SK-N-SH (cell line): Measurements from ENCODE around the gene DFFB. TPM values are rescaled to one million over a fixed set of nuclear protein-coding genes. Genes with fewer than 3 reads are reported as not detected.

ENCODE experiments used
- CTCF ChIA-PET: fragments of 300-600, 350-600 bp; formaldehyde crosslinking; extraction: SDS; loops from one replicate; lab custom pipeline; 2021; lab: Yijun Ruan, JAX
- POLR2A ChIA-PET: fragments of 350-600 bp; sonication (Branson Sonifier 250); formaldehyde crosslinking; extraction: SDS; loops from one replicate; lab custom pipeline; 2020; ENCODE audit warnings: antibody characterized with exemption, inconsistent platforms; lab: Yijun Ruan, JAX
- DNase-seq: peaks from one replicate; pipeline ENCODE4 v3.0.0; 2012
- H2AFZ ChIP-seq: fragments of 200-600 bp; sonication (generic); 2 replicates; pipeline ENCODE4 v1.8.1; 2016; ENCODE audit warnings: antibody characterized with exemption, mild to moderate bottlenecking, low read depth
- H3F3A ChIP-seq: fragments of 200-600 bp; sonication (generic); replicated peaks from 2 replicates; pipeline ENCODE3; 2016; ENCODE audit warnings: antibody characterized with exemption, mild to moderate bottlenecking; ENCODE audit not compliant: insufficient read depth
- H3K27ac ChIP-seq, 2 experiments: fragments of 200-500 bp in 1 of 2; fragments of 200-600 bp in 1 of 2; sonication (Bioruptor generic) in 1 of 2; sonication (generic), shearing (Covaris generic) in 1 of 2; 2 replicates each; pipeline versions ENCODE4 v1.5.1 to v1.6.1; 2014 to 2016; ENCODE audit warnings: low read depth in 2 of 2, inconsistent platforms in 1 of 2, low read length in 1 of 2, mild to moderate bottlenecking in 1 of 2, mixed read lengths in 1 of 2
- H3K27me3 ChIP-seq: fragments of 200-600 bp; sonication (generic), shearing (Covaris generic); 2 replicates; pipeline ENCODE4 v1.6.1; 2016; ENCODE audit warnings: mixed run types; ENCODE audit not compliant: insufficient read depth
- H3K36me3 ChIP-seq, 2 experiments: fragments of 200-500 bp in 1 of 2; fragments of 200-600 bp in 1 of 2; sonication (Bioruptor generic) in 1 of 2; sonication (generic) in 1 of 2; replicated peaks in 1 of 2; 2 replicates each; pipeline versions ENCODE3 to v1.5.1; 2014 to 2016; ENCODE audit warnings: low read length in 1 of 2, mild to moderate bottlenecking in 1 of 2; ENCODE audit not compliant: insufficient read depth in 2 of 2, control insufficient read depth in 1 of 2
- H3K4me1 ChIP-seq, 2 experiments: fragments of 200-500 bp in 1 of 2; fragments of 200-600 bp in 1 of 2; sonication (Bioruptor generic) in 1 of 2; sonication (generic), shearing (Covaris generic) in 1 of 2; 2 replicates each; pipeline versions ENCODE4 v1.5.1 to v1.6.1; 2014 to 2016; ENCODE audit warnings: low read depth in 1 of 2, low read length in 1 of 2, mixed run types in 1 of 2; ENCODE audit not compliant: insufficient read depth in 2 of 2, control insufficient read depth in 1 of 2
- H3K4me2 ChIP-seq: fragments of 200-600 bp; sonication (generic), shearing (Covaris generic); 2 replicates; pipeline ENCODE4 v1.6.1; 2017; ENCODE audit warnings: mixed run types
- H3K4me3 ChIP-seq, 2 experiments: fragments of 200-500 bp in 1 of 2; fragments of 200-600 bp in 1 of 2; sonication (Bioruptor generic) in 1 of 2; sonication (generic), shearing (Covaris generic) in 1 of 2; 2 replicates each; pipeline versions ENCODE4 v1.5.1 to v1.8.1; 2014 to 2016; ENCODE audit warnings: low read depth in 2 of 2, inconsistent platforms in 1 of 2, low read length in 1 of 2, mild to moderate bottlenecking in 1 of 2, mixed read lengths in 1 of 2, moderate library complexity in 1 of 2
- H3K79me2 ChIP-seq: fragments of 200-600 bp; sonication (generic); 2 replicates; pipeline ENCODE4 v1.8.1; 2017; ENCODE audit warnings: mild to moderate bottlenecking; ENCODE audit not compliant: insufficient read depth
- H3K9ac ChIP-seq: fragments of 200-600 bp; sonication (generic); 2 replicates; pipeline ENCODE4 v1.6.1; 2017; ENCODE audit warnings: mixed run types
- H3K9me2 ChIP-seq: fragments of 200-600 bp; sonication (generic); 2 replicates; pipeline ENCODE4 v1.6.1; 2017; ENCODE audit warnings: mixed run types
- H3K9me3 ChIP-seq: fragments of 200-600 bp; sonication (generic); 2 replicates; pipeline ENCODE4 v1.6.1; 2017; ENCODE audit warnings: mixed run types, mild to moderate bottlenecking, moderate library complexity
- H4K20me1 ChIP-seq: fragments of 200-600 bp; sonication (generic); 2 replicates; pipeline ENCODE4 v1.6.1; 2017; ENCODE audit warnings: mild to moderate bottlenecking, mixed run types; ENCODE audit not compliant: insufficient read depth
- CTCF ChIP-seq: fragments of 200-600 bp; sonication (generic); IDR thresholded peaks from 2 replicates; pipeline ENCODE4 v1.6.1; 2017; ENCODE audit warnings: antibody characterized with exemption, mild to moderate bottlenecking, moderate library complexity
- EP300 ChIP-seq, 2 experiments: IDR thresholded peaks; 2 replicates each; pipeline versions ENCODE4 v1.4.0 to v1.6.1; 2012; ENCODE audit warnings: borderline replicate concordance in 1 of 2, low read depth in 1 of 2, low read length in 1 of 2
- EZH2phosphoT487 ChIP-seq: fragments of 200-600 bp; sonication (generic); IDR thresholded peaks from 2 replicates; pipeline ENCODE4 v1.6.1; 2017; ENCODE audit warnings: low read depth, mixed run types, mild to moderate bottlenecking, antibody characterized with exemption, moderate library complexity, borderline replicate concordance
- FOSL2 ChIP-seq: IDR thresholded peaks from 2 replicates; pipeline ENCODE4 v1.4.0; 2012; ENCODE audit warnings: low read depth, mild to moderate bottlenecking, moderate library complexity, borderline replicate concordance
- FOXJ3 ChIP-seq: sonication (generic); formaldehyde crosslinking; IDR thresholded peaks from 2 replicates; pipeline ENCODE4 v1.5.1; 2020; ENCODE audit warnings: mild to moderate bottlenecking, missing genetic modification reagents
- GATA2 ChIP-seq: sonication (generic); formaldehyde crosslinking; IDR thresholded peaks from 2 replicates; pipeline ENCODE4 v1.5.0; 2020; ENCODE audit warnings: mild to moderate bottlenecking, missing genetic modification reagents
- IRF3 ChIP-seq: fragments of 150-350 bp; IDR thresholded peaks from 2 replicates; pipeline ENCODE4 v1.6.1; 2016; ENCODE audit warnings: mild to moderate bottlenecking, low read depth, low read length
- MEF2A ChIP-seq: IDR thresholded peaks from 2 replicates; pipeline ENCODE4 v1.4.0; 2012; ENCODE audit warnings: low read depth, borderline replicate concordance
- MXI1 ChIP-seq: IDR thresholded peaks from 2 replicates; pipeline ENCODE4 v1.6.1; 2012; ENCODE audit warnings: mild to moderate bottlenecking, low read depth, low read length, improper control_type of control experiment
- NRF1 ChIP-seq: IDR thresholded peaks from 2 replicates; pipeline ENCODE4 v1.6.1; 2012; ENCODE audit warnings: low read depth, mild to moderate bottlenecking, low read length
- RAD21 ChIP-seq: IDR thresholded peaks from 2 replicates; pipeline ENCODE4 v1.6.1; 2012; ENCODE audit warnings: mild to moderate bottlenecking, low read length
- RCOR1 ChIP-seq: fragments of 150-350 bp; IDR thresholded peaks from 2 replicates; pipeline ENCODE4 v1.6.1; 2017; ENCODE audit warnings: antibody characterized with exemption, low read length
- REST ChIP-seq: IDR thresholded peaks from 2 replicates; pipeline ENCODE4 v1.6.1; 2012; ENCODE audit warnings: mild to moderate bottlenecking, low read depth, low read length, moderate library complexity
- RFX5 ChIP-seq: IDR thresholded peaks from 2 replicates; pipeline ENCODE4 v1.6.1; 2012; ENCODE audit warnings: mild to moderate bottlenecking, improper control_type of control experiment, low read length
- RXRA ChIP-seq: IDR thresholded peaks from 2 replicates; pipeline ENCODE4 v1.4.0; 2012; ENCODE audit warnings: low read depth, mild to moderate bottlenecking, borderline replicate concordance
- TCF12 ChIP-seq: IDR thresholded peaks from 2 replicates; pipeline ENCODE4 v1.4.0; 2012
- TEAD4 ChIP-seq: IDR thresholded peaks from 2 replicates; pipeline ENCODE4 v1.4.0; 2012; ENCODE audit warnings: mild to moderate bottlenecking, borderline replicate concordance; ENCODE audit not compliant: insufficient read depth
- USF1 ChIP-seq: IDR thresholded peaks from 2 replicates; pipeline ENCODE4 v1.4.0; 2012; ENCODE audit warnings: low read depth, borderline replicate concordance
- USF2 ChIP-seq: fragments of 150-350 bp; IDR thresholded peaks from 2 replicates; pipeline ENCODE4 v1.6.1; 2017; ENCODE audit warnings: antibody characterized with exemption, low read length, low read depth, borderline replicate concordance
- ZBTB33 ChIP-seq: IDR thresholded peaks from 2 replicates; pipeline ENCODE4 v1.4.0; 2012; ENCODE audit warnings: low read depth, borderline replicate concordance
- WGBS: methylation state at CpG from one replicate; pipeline ENCODE4 v1.1.6; 2017; ENCODE audit warnings: low lambda C conversion rate; 5-methylcytosine and 5-hydroxymethylcytosine counted together
- polyA plus RNA-seq, 3 experiments: library from polyadenylated mRNA; depleted of rRNA; stranded (reverse); fragments of >200 nt; gene quantifications; 2 replicates each; pipeline ENCODE4 v1.2.3, GENCODE V29; 2012

Gene DFFB
- polyA plus RNA-seq, 1 of the 3 experiments (the other 2 are of a cell fraction): 8.2 TPM

- Histone ChIP-seq H3F3A (no peaks in the 10 kb centered on the region), H3K4me1 (no peaks in the 10 kb centered on the region), H4K20me1 (no peaks in the 10 kb centered on the region), H3K27me3 (no peaks in the 10 kb centered on the region), H3K27ac (no peak overlapping the region), H3K9ac (no peak overlapping the region), H3K9me2 (no peaks in the 10 kb centered on the region), H3K4me2 (no peak overlapping the region), H3K36me3 (peaks cover 3 to 35% of the 10 kb centered on the region in 2 experiments), H3K9me3 (no peaks in the 10 kb centered on the region), H3K4me3 (no peak overlapping the region), H2AFZ (no peak overlapping the region), H3K79me2 (no peaks in the 10 kb centered on the region)
- DNase-seq: no peak
- ChIA-PET POLR2A (no interaction called here), CTCF (no interaction called here)
- 83% methylated on average over 8 of the region's 8 CpGs for WGBS
- TF ChIP-seq RCOR1 (no peak), TEAD4 (no peak), CTCF (no peak), FOSL2 (no peak), USF2 (no peak), REST (no peak), RFX5 (no peak), IRF3 (no peak), EZH2phosphoT487 (no peak), MEF2A (no peak), EP300 (IDR thresholded peaks at IDR 0.05; ENCODE audit: borderline replicate concordance in 1 of 2, low read depth in 1 of 2, low read length in 1 of 2) (no peak), TCF12 (no peak), FOXJ3 (no peak), MXI1 (no peak), GATA2 (CRISPR knock-in tag) (no peak), USF1 (no peak), ZBTB33 (no peak), RXRA (no peak), RAD21 (no peak), NRF1 (no peak)
Measured at GRCh38 chr1:3886691-3887090, 29.4 kb downstream of the DFFB start.
